Upper lobe of left lung (tissue), 4 donors: ENCODE results near the gene MTHFD1L.

ENCODE experiments used
- CTCF ChIP-seq, 6 experiments: fragments of 450-650 bp in 4 of 6; fragments of 200-600 bp in 2 of 6; sonication (generic) in 2 of 6; IDR thresholded peaks; one replicate each; pipeline ENCODE4 v1.5.1; 2016 to 2019; ENCODE audit warnings: antibody characterized with exemption in 6 of 6
- POLR2A ChIP-seq, 4 donors: fragments of 450-650 bp; IDR thresholded peaks; one replicate each; pipeline ENCODE4 v1.5.1; 2016 to 2017; ENCODE audit warnings: antibody characterized with exemption in 4 of 4, mild to moderate bottlenecking in 2 of 4
- POLR2AphosphoS5 ChIP-seq, 2 donors: sonication (generic); formaldehyde crosslinking; IDR thresholded peaks; one replicate each; pipeline ENCODE4 v1.5.1; 2017; ENCODE audit warnings: antibody characterized with exemption in 2 of 2

DNA sequence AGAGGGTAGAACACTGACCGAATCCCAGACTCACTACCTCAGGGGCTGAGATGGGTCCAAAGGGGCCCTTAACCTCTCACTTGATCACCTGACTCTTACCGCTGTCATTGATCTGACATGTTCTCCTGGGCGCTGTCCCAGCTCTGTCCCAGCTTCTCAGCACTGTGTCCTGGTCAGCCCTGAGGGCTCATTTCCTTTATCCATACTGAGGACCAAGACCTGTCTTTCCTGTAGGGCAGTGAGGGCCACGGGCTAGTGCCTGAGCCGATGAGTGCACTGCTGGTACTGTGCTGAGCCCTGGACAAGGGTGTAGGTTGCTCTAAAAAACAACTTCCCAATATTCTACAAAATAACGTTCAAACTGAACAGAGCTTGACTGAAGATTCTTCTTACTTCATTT, 131.5 kb downstream of the MTHFD1L start:
- TF ChIP-seq CTCF (IDR thresholded peaks at IDR 0.05) (no peak), POLR2A (IDR thresholded peaks at IDR 0.05) (no peak), POLR2AphosphoS5 (IDR thresholded peaks at IDR 0.05) (no peak)
